ENCODE results near the gene SLC16A6.

Gene SLC16A6

GRCh38 chr17:68302666-68303065, 11.7 kb upstream of the SLC16A6 start:
- H3K27ac Mint-ChIP-seq = no peak overlapping the region
- CTCF ChIA-PET = interaction anchor here (0.9 to 1.4 kb wide), 3 partner anchors 31 to 133 kb away, joined by 3 to 4 read pairs (median 3); no protein-coding TSS in a partner anchor
- H3K9me3 Mint-ChIP-seq = no peaks in the 10 kb centered on the region
- H3K4me3 Mint-ChIP-seq = no peak overlapping the region
- peaks cover 16% of the 10 kb centered on the region for H3K27me3 Mint-ChIP-seq
- H3K36me3 Mint-ChIP-seq = peaks cover 11% of the 10 kb centered on the region
- DNase-seq = no peak
- H3K4me1 Mint-ChIP-seq = peaks cover 23% of the 10 kb centered on the region

- Mint-ChIP-seq H3K27me3 (peaks cover 16% of the 10 kb centered on the region), H3K4me3 (no peak overlapping the region), H3K27ac (no peak overlapping the region), H3K36me3 (peaks cover 7% of the 10 kb centered on the region), H3K9me3 (no peaks in the 10 kb centered on the region), H3K4me1 (peaks cover 24% of the 10 kb centered on the region)
- no peak for DNase-seq
- CTCF ChIA-PET = interaction anchor here (1.3 to 1.4 kb wide), 2 partner anchors 31 to 97 kb away, joined by 3 to 4 read pairs; no protein-coding TSS in a partner anchor
These were observed 11.2 kb upstream of the SLC16A6 start for GRCh38 chr17:68302066-68302564.

GRCh38 chr17:68301438-68301959, 10.6 kb upstream of the SLC16A6 start:
- Mint-ChIP-seq H3K9me3 (no peaks in the 10 kb centered on the region), H3K27me3 (peaks cover 17% of the 10 kb centered on the region), H3K4me3 (no peak overlapping the region), H3K4me1 (peaks cover 28% of the 10 kb centered on the region), H3K36me3 (peaks cover 3% of the 10 kb centered on the region), H3K27ac (no peak overlapping the region)
- CTCF ChIA-PET = interaction anchor here (1.3 to 1.4 kb wide), 2 partner anchors 32 to 97 kb away, joined by 3 to 4 read pairs; no protein-coding TSS in a partner anchor
- no peak for DNase-seq

GRCh38 chr17:68299817-68300216, 8.9 kb upstream of the SLC16A6 start:
- no peak overlapping the region for H3K27ac Mint-ChIP-seq

GRCh38 chr17:68298601-68299000, 7.7 kb upstream of the SLC16A6 start:
- no peak for DNase-seq
- CTCF ChIA-PET = no interaction called here
- H3K9me3 Mint-ChIP-seq = no peaks in the 10 kb centered on the region
- no peak overlapping the region for H3K27ac Mint-ChIP-seq
- H3K4me1 Mint-ChIP-seq = peaks cover 46% of the 10 kb centered on the region
- H3K4me3 Mint-ChIP-seq = no peak overlapping the region
- peaks cover 33% of the 10 kb centered on the region for H3K27me3 Mint-ChIP-seq
- H3K36me3 Mint-ChIP-seq = peaks cover 6% of the 10 kb centered on the region

More at GRCh38 chr17:68299817-68300216, 8.9 kb upstream of the SLC16A6 start:
- CTCF ChIA-PET = no interaction called here
- DNase-seq = no peak
- H3K9me3 Mint-ChIP-seq = no peaks in the 10 kb centered on the region
- peaks cover 5% of the 10 kb centered on the region for H3K36me3 Mint-ChIP-seq
- no peak overlapping the region for H3K4me3 Mint-ChIP-seq
- H3K4me1 Mint-ChIP-seq = peaks cover 35% of the 10 kb centered on the region
- peaks cover 22% of the 10 kb centered on the region for H3K27me3 Mint-ChIP-seq

- H3K4me1 Mint-ChIP-seq = peaks cover 58% of the 10 kb centered on the region
- H3K4me3 Mint-ChIP-seq = peak overlapping the region; percentile 22
- H3K36me3 Mint-ChIP-seq = peaks cover 6% of the 10 kb centered on the region
- CTCF ChIA-PET = interaction anchor here (1.0 to 1.5 kb wide), 4 partner anchors 10 to 59 kb away, joined by 3 to 4 read pairs (median 4); no protein-coding TSS in a partner anchor
- no peaks in the 10 kb centered on the region for H3K9me3 Mint-ChIP-seq
- no peak for DNase-seq
- peaks cover 31% of the 10 kb centered on the region for H3K27me3 Mint-ChIP-seq
- H3K27ac Mint-ChIP-seq = peak overlapping the region; percentile 93
These were observed 6.3 kb upstream of the SLC16A6 start for GRCh38 chr17:68297195-68297594.

- Mint-ChIP-seq H3K36me3 (peaks cover 6% of the 10 kb centered on the region), H3K27me3 (peaks cover 27% of the 10 kb centered on the region), H3K9me3 (no peaks in the 10 kb centered on the region), H3K4me3 (peak overlapping the region; percentile 22), H3K27ac (peak overlapping the region; percentile 93), H3K4me1 (peaks cover 59% of the 10 kb centered on the region)
- CTCF ChIA-PET = interaction anchor here (0.9 to 1.5 kb wide), 6 partner anchors 9 to 102 kb away, joined by 3 to 4 read pairs (median 4); no protein-coding TSS in a partner anchor
- peak; percentile 90 for DNase-seq
These were observed 5.6 kb upstream of the SLC16A6 start for GRCh38 chr17:68296217-68297191.

GRCh38 chr17:68295086-68295485, 4.2 kb upstream of the SLC16A6 start:
- no peak overlapping the region for H3K4me3 Mint-ChIP-seq

GRCh38 chr17:68294617-68295016, 3.7 kb upstream of the SLC16A6 start:
- H3K9me3 Mint-ChIP-seq = no peaks in the 10 kb centered on the region
- no peak for DNase-seq
- H3K4me1 Mint-ChIP-seq = peaks cover 69% of the 10 kb centered on the region
- peaks cover 24% of the 10 kb centered on the region for H3K27me3 Mint-ChIP-seq
- no peak overlapping the region for H3K27ac Mint-ChIP-seq
- CTCF ChIA-PET = interaction anchor here (1.7 to 3.2 kb wide), 2 partner anchors 104 to 138 kb away, joined by 9 to 11 read pairs; no protein-coding TSS in a partner anchor
- H3K4me3 Mint-ChIP-seq = no peak overlapping the region
- peaks cover 5% of the 10 kb centered on the region for H3K36me3 Mint-ChIP-seq

More at GRCh38 chr17:68295086-68295485, 4.2 kb upstream of the SLC16A6 start:
- no peaks in the 10 kb centered on the region for H3K9me3 Mint-ChIP-seq
- H3K36me3 Mint-ChIP-seq = peaks cover 6% of the 10 kb centered on the region
- H3K27ac Mint-ChIP-seq = no peak overlapping the region
- H3K27me3 Mint-ChIP-seq = peaks cover 24% of the 10 kb centered on the region
- DNase-seq = no peak
- CTCF ChIA-PET = interaction anchor here (1.2 kb wide), 1 partner anchor 103 kb away, joined by 4 read pairs; no protein-coding TSS in a partner anchor
- peaks cover 65% of the 10 kb centered on the region for H3K4me1 Mint-ChIP-seq

GRCh38 chr17:68294196-68294555, 3.2 kb upstream of the SLC16A6 start:
- peaks cover 2% of the 10 kb centered on the region for H3K36me3 Mint-ChIP-seq
- no peaks in the 10 kb centered on the region for H3K9me3 Mint-ChIP-seq
- CTCF ChIA-PET = interaction anchor here (1.7 to 3.2 kb wide), 2 partner anchors 105 to 138 kb away, joined by 9 to 11 read pairs; no protein-coding TSS in a partner anchor
- peaks cover 24% of the 10 kb centered on the region for H3K27me3 Mint-ChIP-seq
- peak overlapping the region; percentile 3 for H3K4me3 Mint-ChIP-seq
- DNase-seq = no peak
- H3K4me1 Mint-ChIP-seq = peaks cover 71% of the 10 kb centered on the region
- peak overlapping the region; percentile 5 for H3K27ac Mint-ChIP-seq

GRCh38 chr17:68293490-68294195, 2.7 kb upstream of the SLC16A6 start:
- CTCF ChIA-PET = interaction anchor here (1.6 to 3.2 kb wide), 3 partner anchors 105 to 143 kb away, joined by 9 to 11 read pairs (median 9); no protein-coding TSS in a partner anchor
- Mint-ChIP-seq H3K4me1 (peaks cover 73% of the 10 kb centered on the region), H3K36me3 (peaks cover 6% of the 10 kb centered on the region), H3K27ac (peak overlapping the region; percentile 5), H3K9me3 (no peaks in the 10 kb centered on the region), H3K27me3 (peaks cover 24% of the 10 kb centered on the region), H3K4me3 (peak overlapping the region; percentile 3)
- DNase-seq = no peak

GRCh38 chr17:68292689-68293040, 1.7 kb upstream of the SLC16A6 start:
- H3K27ac Mint-ChIP-seq = peak overlapping the region; percentile 96
- no peaks in the 10 kb centered on the region for H3K9me3 Mint-ChIP-seq
- H3K27me3 Mint-ChIP-seq = peaks cover 24% of the 10 kb centered on the region
- peak overlapping the region; percentile 67 for H3K4me3 Mint-ChIP-seq
- peaks cover 72% of the 10 kb centered on the region for H3K4me1 Mint-ChIP-seq
- peaks cover 9% of the 10 kb centered on the region for H3K36me3 Mint-ChIP-seq
- CTCF ChIA-PET = interaction anchor here (0.6 to 3.2 kb wide), 9 partner anchors 12 to 144 kb away, joined by 3 to 14 read pairs (median 3); no protein-coding TSS in a partner anchor
- DNase-seq = no peak

- H3K4me1 Mint-ChIP-seq = peaks cover 70% of the 10 kb centered on the region
- H3K9me3 Mint-ChIP-seq = no peaks in the 10 kb centered on the region
- H3K36me3 Mint-ChIP-seq = peaks cover 9% of the 10 kb centered on the region
- H3K27me3 Mint-ChIP-seq = peaks cover 24% of the 10 kb centered on the region
- peak; percentile 96 for DNase-seq
- H3K27ac Mint-ChIP-seq = peak overlapping the region; percentile 96
- CTCF ChIA-PET = interaction anchor here (0.6 to 3.2 kb wide), 10 partner anchors 12 to 145 kb away, joined by 3 to 14 read pairs (median 4); no protein-coding TSS in a partner anchor
- peak overlapping the region; percentile 67 for H3K4me3 Mint-ChIP-seq
These were observed 1.1 kb upstream of the SLC16A6 start for GRCh38 chr17:68291836-68292688.

Data from activated naive CD4-positive, alpha-beta T cell treated with anti-CD3 and anti-CD28 coated beads, Interleukin-2, amount 10 ng/mL, durations not matched to agents 7 days and 5 days (primary cell).